ENCODE measurements around the gene COL6A1. TPM values are rescaled to one million over a fixed set of nuclear protein-coding genes. Genes with fewer than 3 reads are reported as not detected.

COL6A1 gene
- polyA plus RNA-seq, 1 of the 3 experiments (the other 2 are of a cell fraction) = 107 TPM

DNA sequence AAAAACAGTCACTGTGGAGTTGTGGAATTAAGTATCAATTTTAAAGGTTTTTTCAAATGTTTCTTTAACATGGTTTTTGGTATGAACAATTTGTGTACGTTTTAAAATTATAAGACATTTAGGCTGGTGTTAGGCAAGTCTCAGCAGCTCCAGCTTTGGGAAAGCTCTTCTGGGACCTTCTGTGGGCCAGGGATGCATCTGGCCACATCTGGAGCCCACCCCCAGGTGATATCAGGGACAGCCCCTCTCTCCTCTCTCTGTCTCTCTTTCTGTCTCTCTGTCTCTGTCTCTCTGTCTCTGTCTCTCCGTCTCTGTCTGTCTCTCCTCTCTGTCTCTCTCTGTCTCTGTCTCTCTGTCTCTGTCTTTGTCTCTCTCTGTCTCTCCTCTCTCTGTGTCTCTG is 1.3 kb upstream of the COL6A1 start:
- H3K9me3 ChIP-seq = no peaks in the 10 kb centered on the region
- DNase-seq = no peak
- H3K27ac ChIP-seq (ENCODE audit: low read depth in 2 of 2, low read length in 1 of 2) = no peak overlapping the region
- H3K4me2 ChIP-seq = no peak overlapping the region
- POLR2A ChIA-PET = no interaction called here
- H3K9me2 ChIP-seq = no peaks in the 10 kb centered on the region
- H2AFZ ChIP-seq (ENCODE audit: low read depth) = no peak overlapping the region
- CTCF ChIA-PET = interaction anchor here (0.7 kb wide), 1 partner anchor 119 kb away, joined by 3 read pairs; no protein-coding TSS in a partner anchor
- TF ChIP-seq, protein P1, sequence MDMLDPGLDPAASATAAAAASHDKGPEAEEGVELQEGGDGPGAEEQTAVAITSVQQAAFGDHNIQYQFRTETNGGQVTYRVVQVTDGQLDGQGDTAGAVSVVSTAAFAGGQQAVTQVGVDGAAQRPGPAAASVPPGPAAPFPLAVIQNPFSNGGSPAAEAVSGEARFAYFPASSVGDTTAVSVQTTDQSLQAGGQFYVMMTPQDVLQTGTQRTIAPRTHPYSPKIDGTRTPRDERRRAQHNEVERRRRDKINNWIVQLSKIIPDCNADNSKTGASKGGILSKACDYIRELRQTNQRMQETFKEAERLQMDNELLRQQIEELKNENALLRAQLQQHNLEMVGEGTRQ (IDR thresholded peaks at IDR 0.05; ENCODE audit: borderline replicate concordance, low read depth, low read length) = no peak
- no peak for TF ChIP-seq FOXM1 (IDR thresholded peaks at IDR 0.05; ENCODE audit: low read depth)
- no peak for TF ChIP-seq RXRA (IDR thresholded peaks at IDR 0.05; ENCODE audit: borderline replicate concordance, low read depth)
- peaks cover 7 to 34% of the 10 kb centered on the region in 2 experiments; a peak in 2 of 4 replicates for H3K4me1 ChIP-seq (ENCODE audit: control insufficient read depth in 1 of 2, insufficient read depth in 2 of 2, low read depth in 1 of 2, low read length in 1 of 2)
- peaks cover 12% of the 10 kb centered on the region for H3F3A ChIP-seq (replicated peaks; ENCODE audit: insufficient read depth)
- H3K27me3 ChIP-seq (ENCODE audit: insufficient read depth) = no peaks in the 10 kb centered on the region
- H3K9ac ChIP-seq = no peak overlapping the region
- peaks cover 12% of the 10 kb centered on the region for H3K79me2 ChIP-seq (ENCODE audit: insufficient read depth)
- H4K20me1 ChIP-seq (ENCODE audit: insufficient read depth) = no peaks in the 10 kb centered on the region
- 60% methylated on average over 2 of the region's 2 CpGs for WGBS (ENCODE audit: low lambda C conversion rate)
- no peak overlapping the region for H3K4me3 ChIP-seq (ENCODE audit: low read depth in 2 of 2, low read length in 1 of 2)
- peaks cover 0 to 7% of the 10 kb centered on the region in 2 experiments for H3K36me3 ChIP-seq (replicated peaks in 1 of 2; ENCODE audit: control insufficient read depth in 1 of 2, insufficient read depth in 2 of 2, low read length in 1 of 2)

DNA sequence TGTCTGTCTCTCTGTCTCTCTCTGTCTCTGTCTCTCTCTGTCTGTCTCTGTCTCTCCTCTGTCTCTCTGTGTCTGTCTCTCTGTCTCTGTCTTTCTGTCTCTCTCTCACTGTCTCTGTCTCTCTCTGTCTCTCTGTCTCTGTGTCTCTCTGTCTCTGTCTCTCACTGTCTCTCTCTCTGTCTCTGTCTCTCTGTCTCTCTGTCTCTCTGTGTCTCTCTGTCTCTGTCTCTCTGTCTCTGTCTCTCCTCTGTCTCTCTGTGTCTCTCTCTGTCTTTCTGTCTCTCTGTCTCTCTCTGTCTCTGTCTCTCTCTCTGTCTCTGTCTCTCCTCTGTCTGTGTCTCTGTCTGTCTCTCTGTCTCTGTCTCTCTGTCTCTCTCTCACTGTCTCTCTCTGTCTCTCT is 873 bp upstream of the COL6A1 start:
- H3K36me3 ChIP-seq (replicated peaks in 1 of 2; ENCODE audit: control insufficient read depth in 1 of 2, insufficient read depth in 2 of 2, low read length in 1 of 2) = peaks cover 0 to 7% of the 10 kb centered on the region in 2 experiments
- TF ChIP-seq, protein P2, sequence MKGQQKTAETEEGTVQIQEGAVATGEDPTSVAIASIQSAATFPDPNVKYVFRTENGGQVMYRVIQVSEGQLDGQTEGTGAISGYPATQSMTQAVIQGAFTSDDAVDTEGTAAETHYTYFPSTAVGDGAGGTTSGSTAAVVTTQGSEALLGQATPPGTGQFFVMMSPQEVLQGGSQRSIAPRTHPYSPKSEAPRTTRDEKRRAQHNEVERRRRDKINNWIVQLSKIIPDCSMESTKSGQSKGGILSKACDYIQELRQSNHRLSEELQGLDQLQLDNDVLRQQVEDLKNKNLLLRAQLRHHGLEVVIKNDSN (IDR thresholded peaks at IDR 0.05; ENCODE audit: borderline replicate concordance, low read depth) = no peak
- H3F3A ChIP-seq (replicated peaks; ENCODE audit: insufficient read depth) = peaks cover 11% of the 10 kb centered on the region
- peaks cover 12% of the 10 kb centered on the region for H3K79me2 ChIP-seq (ENCODE audit: insufficient read depth)
- peak overlapping the region; percentile 67; the same call in 1 of the 2 replicates for H2AFZ ChIP-seq (ENCODE audit: low read depth)
- peak overlapping the region; percentile 74 to 84; a peak in 3 of 4 replicates for H3K27ac ChIP-seq (ENCODE audit: low read depth in 2 of 2, low read length in 1 of 2)
- peak overlapping the region; percentile 40 to 58; a peak in 3 of 4 replicates for H3K4me3 ChIP-seq (ENCODE audit: low read depth in 2 of 2, low read length in 1 of 2)
- H4K20me1 ChIP-seq (ENCODE audit: insufficient read depth) = no peaks in the 10 kb centered on the region
- DNase-seq = no peak
- H3K4me2 ChIP-seq = peak overlapping the region; percentile 72
- H3K9me3 ChIP-seq = no peaks in the 10 kb centered on the region
- H3K9me2 ChIP-seq = no peaks in the 10 kb centered on the region
- H3K4me1 ChIP-seq (ENCODE audit: control insufficient read depth in 1 of 2, insufficient read depth in 2 of 2, low read depth in 1 of 2, low read length in 1 of 2) = peaks cover 7 to 32% of the 10 kb centered on the region in 2 experiments; a peak in 2 of 4 replicates
- ChIA-PET CTCF (interaction anchor here (0.8 to 2.8 kb wide), 2 partner anchors 7 to 9 kb away, joined by 4 to 8 read pairs; no protein-coding TSS in a partner anchor), POLR2A (interaction anchor here (1.1 to 1.2 kb wide), 3 partner anchors 8 to 60 kb away, joined by 3 to 7 read pairs (median 3); no protein-coding TSS in a partner anchor)
- peak overlapping the region; percentile 57; the same call in 1 of the 2 replicates for H3K9ac ChIP-seq
- no peaks in the 10 kb centered on the region for H3K27me3 ChIP-seq (ENCODE audit: insufficient read depth)

DNA sequence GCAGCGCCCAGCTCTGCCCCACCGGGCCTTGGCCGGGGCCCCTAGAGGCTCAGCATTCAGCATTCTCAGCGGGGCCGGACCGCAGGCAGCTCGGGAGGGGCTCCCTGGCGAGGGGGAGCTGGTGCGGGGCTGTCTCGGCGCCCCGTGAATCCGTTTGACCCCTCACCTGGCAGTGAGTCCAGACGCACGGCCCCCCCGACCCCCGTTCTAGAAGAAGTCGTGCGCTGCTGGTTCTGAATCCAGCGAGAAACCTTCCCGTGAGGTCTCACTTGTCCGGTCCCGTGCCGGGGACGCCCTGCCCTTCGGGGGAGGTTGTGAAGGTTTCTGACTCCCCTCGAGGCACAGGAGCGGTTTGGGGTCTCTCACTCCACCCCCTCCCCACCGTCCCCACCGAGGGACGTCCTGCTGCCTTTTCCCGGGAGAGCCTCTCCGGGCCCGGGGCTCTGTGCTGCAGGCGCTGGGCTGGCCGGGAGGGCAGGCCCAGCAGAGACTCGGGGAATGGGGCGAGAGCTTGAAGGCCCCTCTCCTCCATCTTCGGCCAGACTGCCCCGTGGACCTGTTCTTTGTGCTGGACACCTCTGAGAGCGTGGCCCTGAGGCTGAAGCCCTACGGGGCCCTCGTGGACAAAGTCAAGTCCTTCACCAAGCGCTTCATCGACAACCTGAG is 655 bp downstream of the COL6A1 start:
- peaks cover 3 to 24% of the 10 kb centered on the region in 2 experiments; a peak in 1 of 4 replicates for H3K4me1 ChIP-seq (ENCODE audit: control insufficient read depth in 1 of 2, insufficient read depth in 2 of 2, low read depth in 1 of 2, low read length in 1 of 2)
- 0% methylated on average over 2 of the region's 45 CpGs for WGBS (ENCODE audit: low lambda C conversion rate)
- TF ChIP-seq NFIC (IDR thresholded peaks at IDR 0.05; ENCODE audit: borderline replicate concordance) = no peak
- no peak for TF ChIP-seq FOSL2 (IDR thresholded peaks at IDR 0.05; ENCODE audit: borderline replicate concordance, low read depth)
- TF ChIP-seq GATA2 (CRISPR knock-in tag; IDR thresholded peaks at IDR 0.05) = no peak
- no peak for TF ChIP-seq EZH2phosphoT487 (IDR thresholded peaks at IDR 0.05; ENCODE audit: borderline replicate concordance, low read depth)
- TF ChIP-seq SIN3A (IDR thresholded peaks at IDR 0.05; ENCODE audit: borderline replicate concordance, low read depth, low read length) = no peak
- TF ChIP-seq POLR2AphosphoS5 (IDR thresholded peaks at IDR 0.05; ENCODE audit: low read depth, low read length) = no peak
- TF ChIP-seq, protein P3, sequence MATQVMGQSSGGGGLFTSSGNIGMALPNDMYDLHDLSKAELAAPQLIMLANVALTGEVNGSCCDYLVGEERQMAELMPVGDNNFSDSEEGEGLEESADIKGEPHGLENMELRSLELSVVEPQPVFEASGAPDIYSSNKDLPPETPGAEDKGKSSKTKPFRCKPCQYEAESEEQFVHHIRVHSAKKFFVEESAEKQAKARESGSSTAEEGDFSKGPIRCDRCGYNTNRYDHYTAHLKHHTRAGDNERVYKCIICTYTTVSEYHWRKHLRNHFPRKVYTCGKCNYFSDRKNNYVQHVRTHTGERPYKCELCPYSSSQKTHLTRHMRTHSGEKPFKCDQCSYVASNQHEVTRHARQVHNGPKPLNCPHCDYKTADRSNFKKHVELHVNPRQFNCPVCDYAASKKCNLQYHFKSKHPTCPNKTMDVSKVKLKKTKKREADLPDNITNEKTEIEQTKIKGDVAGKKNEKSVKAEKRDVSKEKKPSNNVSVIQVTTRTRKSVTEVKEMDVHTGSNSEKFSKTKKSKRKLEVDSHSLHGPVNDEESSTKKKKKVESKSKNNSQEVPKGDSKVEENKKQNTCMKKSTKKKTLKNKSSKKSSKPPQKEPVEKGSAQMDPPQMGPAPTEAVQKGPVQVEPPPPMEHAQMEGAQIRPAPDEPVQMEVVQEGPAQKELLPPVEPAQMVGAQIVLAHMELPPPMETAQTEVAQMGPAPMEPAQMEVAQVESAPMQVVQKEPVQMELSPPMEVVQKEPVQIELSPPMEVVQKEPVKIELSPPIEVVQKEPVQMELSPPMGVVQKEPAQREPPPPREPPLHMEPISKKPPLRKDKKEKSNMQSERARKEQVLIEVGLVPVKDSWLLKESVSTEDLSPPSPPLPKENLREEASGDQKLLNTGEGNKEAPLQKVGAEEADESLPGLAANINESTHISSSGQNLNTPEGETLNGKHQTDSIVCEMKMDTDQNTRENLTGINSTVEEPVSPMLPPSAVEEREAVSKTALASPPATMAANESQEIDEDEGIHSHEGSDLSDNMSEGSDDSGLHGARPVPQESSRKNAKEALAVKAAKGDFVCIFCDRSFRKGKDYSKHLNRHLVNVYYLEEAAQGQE (IDR thresholded peaks at IDR 0.05; ENCODE audit: low read depth, low read length) = no peak
- no peak for TF ChIP-seq JUND (IDR thresholded peaks at IDR 0.05)
- TF ChIP-seq, protein P1 (IDR thresholded peaks at IDR 0.05; ENCODE audit: borderline replicate concordance, low read depth, low read length) = no peak

More for the DNA sequence above, 655 bp downstream of the COL6A1 start:
- H3K79me2 ChIP-seq (ENCODE audit: insufficient read depth) = peaks cover 12% of the 10 kb centered on the region
- H4K20me1 ChIP-seq (ENCODE audit: insufficient read depth) = no peaks in the 10 kb centered on the region
- peak overlapping the region; percentile 44 to 77; a peak in 2 of 4 replicates for H3K27ac ChIP-seq (ENCODE audit: low read depth in 2 of 2, low read length in 1 of 2)
- H3K9me2 ChIP-seq = no peaks in the 10 kb centered on the region
- peak overlapping the region; percentile 69 to 86 for H3K4me3 ChIP-seq (ENCODE audit: low read depth in 2 of 2, low read length in 1 of 2)
- H3K36me3 ChIP-seq (replicated peaks in 1 of 2; ENCODE audit: control insufficient read depth in 1 of 2, insufficient read depth in 2 of 2, low read length in 1 of 2) = peaks cover 7 to 13% of the 10 kb centered on the region in 2 experiments
- CTCF ChIA-PET = interaction anchor here (1.0 to 2.8 kb wide), 4 partner anchors 9 to 162 kb away, joined by 4 to 8 read pairs (median 4); partner anchors contain the start of gene COL6A2
- peak overlapping the region; percentile 86 for H3K9ac ChIP-seq
- DNase-seq = peak; percentile 71
- no peaks in the 10 kb centered on the region for H3K9me3 ChIP-seq
- H3K4me2 ChIP-seq = peak overlapping the region; percentile 90
- H2AFZ ChIP-seq (ENCODE audit: low read depth) = peak overlapping the region; percentile 85
- H3F3A ChIP-seq (replicated peaks; ENCODE audit: insufficient read depth) = peaks cover 11% of the 10 kb centered on the region
- POLR2A ChIA-PET = interaction anchor here (1.0 to 1.4 kb wide), 4 partner anchors 9 to 41 kb away, joined by 3 to 4 read pairs (median 4); no protein-coding TSS in a partner anchor
- no peaks in the 10 kb centered on the region for H3K27me3 ChIP-seq (ENCODE audit: insufficient read depth)
